Measurements from ENCODE around the gene ZSCAN22. TPM values are rescaled to one million over a fixed set of nuclear protein-coding genes. Genes with fewer than 3 reads are reported as not detected.

Gene ZSCAN22
- total and polyA plus RNA-seq, 2 of the 13 experiments (the other 11 are each of a cell fraction or from before 2014, with no cell fraction given) = 2.5 to 3.5 TPM

- TF ChIP-seq, protein P1, sequence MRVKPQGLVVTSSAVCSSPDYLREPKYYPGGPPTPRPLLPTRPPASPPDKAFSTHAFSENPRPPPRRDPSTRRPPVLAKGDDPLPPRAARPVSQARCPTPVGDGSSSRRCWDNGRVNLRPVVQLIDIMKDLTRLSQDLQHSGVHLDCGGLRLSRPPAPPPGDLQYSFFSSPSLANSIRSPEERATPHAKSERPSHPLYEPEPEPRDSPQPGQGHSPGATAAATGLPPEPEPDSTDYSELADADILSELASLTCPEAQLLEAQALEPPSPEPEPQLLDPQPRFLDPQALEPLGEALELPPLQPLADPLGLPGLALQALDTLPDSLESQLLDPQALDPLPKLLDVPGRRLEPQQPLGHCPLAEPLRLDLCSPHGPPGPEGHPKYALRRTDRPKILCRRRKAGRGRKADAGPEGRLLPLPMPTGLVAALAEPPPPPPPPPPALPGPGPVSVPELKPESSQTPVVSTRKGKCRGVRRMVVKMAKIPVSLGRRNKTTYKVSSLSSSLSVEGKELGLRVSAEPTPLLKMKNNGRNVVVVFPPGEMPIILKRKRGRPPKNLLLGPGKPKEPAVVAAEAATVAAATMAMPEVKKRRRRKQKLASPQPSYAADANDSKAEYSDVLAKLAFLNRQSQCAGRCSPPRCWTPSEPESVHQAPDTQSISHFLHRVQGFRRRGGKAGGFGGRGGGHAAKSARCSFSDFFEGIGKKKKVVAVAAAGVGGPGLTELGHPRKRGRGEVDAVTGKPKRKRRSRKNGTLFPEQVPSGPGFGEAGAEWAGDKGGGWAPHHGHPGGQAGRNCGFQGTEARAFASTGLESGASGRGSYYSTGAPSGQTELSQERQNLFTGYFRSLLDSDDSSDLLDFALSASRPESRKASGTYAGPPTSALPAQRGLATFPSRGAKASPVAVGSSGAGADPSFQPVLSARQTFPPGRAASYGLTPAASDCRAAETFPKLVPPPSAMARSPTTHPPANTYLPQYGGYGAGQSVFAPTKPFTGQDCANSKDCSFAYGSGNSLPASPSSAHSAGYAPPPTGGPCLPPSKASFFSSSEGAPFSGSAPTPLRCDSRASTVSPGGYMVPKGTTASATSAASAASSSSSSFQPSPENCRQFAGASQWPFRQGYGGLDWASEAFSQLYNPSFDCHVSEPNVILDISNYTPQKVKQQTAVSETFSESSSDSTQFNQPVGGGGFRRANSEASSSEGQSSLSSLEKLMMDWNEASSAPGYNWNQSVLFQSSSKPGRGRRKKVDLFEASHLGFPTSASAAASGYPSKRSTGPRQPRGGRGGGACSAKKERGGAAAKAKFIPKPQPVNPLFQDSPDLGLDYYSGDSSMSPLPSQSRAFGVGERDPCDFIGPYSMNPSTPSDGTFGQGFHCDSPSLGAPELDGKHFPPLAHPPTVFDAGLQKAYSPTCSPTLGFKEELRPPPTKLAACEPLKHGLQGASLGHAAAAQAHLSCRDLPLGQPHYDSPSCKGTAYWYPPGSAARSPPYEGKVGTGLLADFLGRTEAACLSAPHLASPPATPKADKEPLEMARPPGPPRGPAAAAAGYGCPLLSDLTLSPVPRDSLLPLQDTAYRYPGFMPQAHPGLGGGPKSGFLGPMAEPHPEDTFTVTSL (CRISPR knock-in tag; IDR thresholded peaks at IDR 0.05; ENCODE audit: borderline replicate concordance) = peak; percentile 67; the same call in 1 of the 2 replicates
- TF ChIP-seq MYNN (CRISPR knock-in tag; IDR thresholded peaks at IDR 0.05; ENCODE audit: low read depth) (peak; percentile 87), ZBED4 (CRISPR knock-in tag; IDR thresholded peaks at IDR 0.05; ENCODE audit: borderline replicate concordance) (0 out of 2 replicates have a peak, but pooled peaks have one; percentile 48), GABPB1 (CRISPR knock-in tag; IDR thresholded peaks at IDR 0.05) (peak; percentile 97), FLYWCH1 (CRISPR knock-in tag; IDR thresholded peaks at IDR 0.05) (no peak), ZKSCAN8 (CRISPR knock-in tag; IDR thresholded peaks at IDR 0.05; ENCODE audit: borderline replicate concordance) (no peak), ZNF713 (CRISPR knock-in tag; IDR thresholded peaks at IDR 0.05) (no peak), ZNF615 (CRISPR knock-in tag; IDR thresholded peaks at IDR 0.05; ENCODE audit: borderline replicate concordance) (0 out of 2 replicates have a peak, but pooled peaks have one; percentile 38), ZNF501 (CRISPR knock-in tag; IDR thresholded peaks at IDR 0.05) (peak; percentile 67; the same call in 1 of the 2 replicates), JUND (CRISPR knock-in tag; IDR thresholded peaks at IDR 0.05) (no peak), ZNF83 (CRISPR knock-in tag; IDR thresholded peaks at IDR 0.05; ENCODE audit: borderline replicate concordance) (no peak), ZNF441 (CRISPR knock-in tag; IDR thresholded peaks at IDR 0.05; ENCODE audit: borderline replicate concordance) (peak; percentile 67; the same call in 1 of the 2 replicates), KDM3A (CRISPR knock-in tag; IDR thresholded peaks at IDR 0.05; ENCODE audit: low read depth) (peak; percentile 84), PCBP2 (optimal IDR thresholded peaks at IDR 0.05; ENCODE audit: low read depth, low read length, poor library complexity, severe bottlenecking) (no peak)
- TF ChIP-seq, protein P2, sequence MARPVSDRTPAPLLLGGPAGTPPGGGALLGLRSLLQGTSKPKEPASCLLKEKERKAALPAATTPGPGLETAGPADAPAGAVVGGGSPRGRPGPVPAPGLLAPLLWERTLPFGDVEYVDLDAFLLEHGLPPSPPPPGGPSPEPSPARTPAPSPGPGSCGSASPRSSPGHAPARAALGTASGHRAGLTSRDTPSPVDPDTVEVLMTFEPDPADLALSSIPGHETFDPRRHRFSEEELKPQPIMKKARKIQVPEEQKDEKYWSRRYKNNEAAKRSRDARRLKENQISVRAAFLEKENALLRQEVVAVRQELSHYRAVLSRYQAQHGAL (CRISPR knock-in tag; IDR thresholded peaks at IDR 0.05; ENCODE audit: not compliant biosample characterization) = peak; percentile 73
These were observed 35.6 kb downstream of the ZSCAN22 start, which contains the start of gene ZNF497 (continued) for GRCh38 chr19:58362272-58362994.
